Right ventricle myocardium superior (tissue), 1 donor: Measurements from ENCODE around the gene CD200R1. TPM values are rescaled to one million over a fixed set of nuclear protein-coding genes. Genes with fewer than 3 reads are reported as not detected.
A peak's percentile ranks its signal among the peaks of the same experiment; 100 is the strongest.

Experiments
- ATAC-seq: fragments of 200-7000 bp; cut with Tn5 transposase; one replicate; pipeline ENCODE4 v1.9.1; 2020; ENCODE audit warnings: mild to moderate bottlenecking; ENCODE audit not compliant: poor library complexity
- DNase-seq: peaks from one replicate; pipeline ENCODE4 v3.0.0-alpha.2; 2020
- intact Hi-C: fragments of 100-400 bp; cut with DNase I; formaldehyde crosslinking; loops from one replicate; pipeline ENCODE4 v1.11.2; 2022
- total RNA-seq: library from RNA; stranded (reverse); fragmentation: NEBNext Ultra II Directional; extraction: Animal tissue kit (Norgen Biotek cat#: 25700); gene quantifications from one replicate; pipeline ENCODE4 v1.2.1, GENCODE V29; 2021
- donor health status: DM: no; HTN: yes; CAD: no; lungs with severe emphysema.

Gene CD200R1
- total RNA-seq, 1 donor from 2014 or later = 0.75 TPM

- no peak for ATAC-seq
- intact Hi-C loops = loop anchor here (5.0 to 10.0 kb wide), 2 partner anchors 338 to 395 kb away; partner anchors contain the start of gene CCDC80
Measured at GRCh38 chr3:112980080-112980479, 5.2 kb upstream of the CD200R1 start.

GRCh38 chr3:112979244-112979832, 4.4 kb upstream of the CD200R1 start:
- no peak for DNase-seq
- ATAC-seq = no peak
- intact Hi-C loops = loop anchor here (10.0 kb wide), 1 partner anchor 245 kb away; no protein-coding TSS in a partner anchor

More at GRCh38 chr3:112980080-112980479, 5.2 kb upstream of the CD200R1 start:
- no peak for DNase-seq

DNA sequence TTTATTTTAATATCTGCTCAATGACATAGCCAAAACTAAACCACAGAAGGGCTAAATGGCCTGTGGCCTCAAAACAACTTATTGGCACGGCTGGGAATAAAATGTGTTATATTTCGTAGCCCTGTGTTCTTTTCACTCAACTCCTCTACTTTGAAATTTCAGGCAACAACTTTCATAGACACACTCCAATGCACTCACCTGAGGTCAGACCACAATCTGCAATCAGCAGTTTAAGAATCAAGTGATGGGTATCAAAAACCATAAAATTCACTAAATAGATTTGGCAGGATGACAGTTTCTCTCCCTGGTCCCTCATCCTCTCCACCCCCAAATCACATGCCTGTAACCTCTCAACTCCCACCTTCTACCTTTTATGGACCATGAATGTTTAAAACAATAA, 2.0 kb upstream of the CD200R1 start:
- intact Hi-C loops = loop anchor here (10.0 kb wide), 1 partner anchor 242 kb away; no protein-coding TSS in a partner anchor
- DNase-seq (no peak), ATAC-seq (no peak)

- ATAC-seq (peak; percentile 49), DNase-seq (no peak)
- intact Hi-C loops = loop anchor here (10.0 kb wide), 1 partner anchor 241 kb away; no protein-coding TSS in a partner anchor
Measured at GRCh38 chr3:112976001-112976400, 1.1 kb upstream of the CD200R1 start.

DNA sequence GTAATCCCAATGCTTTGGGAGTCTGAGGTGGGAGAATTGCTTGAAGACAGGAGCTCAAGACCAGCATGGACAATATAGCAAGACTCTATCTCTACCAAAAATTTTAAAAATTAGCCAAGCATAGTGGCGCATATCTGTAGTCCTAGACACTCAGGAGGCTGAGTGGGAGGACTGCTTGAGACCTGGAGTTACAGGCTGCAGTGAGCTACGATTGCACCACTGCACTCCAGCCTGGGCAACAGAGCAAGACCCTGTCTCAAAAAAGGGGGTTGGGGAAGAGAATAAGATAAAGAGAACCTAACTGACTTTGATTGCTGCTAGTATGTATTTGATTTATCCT, 755 bp downstream of the CD200R1 start:
- DNase-seq = no peak
- no peak for ATAC-seq
- intact Hi-C loops = loop anchor here (10.0 kb wide), 1 partner anchor 239 kb away; no protein-coding TSS in a partner anchor

GRCh38 chr3:112973325-112974177, 1.4 kb downstream of the CD200R1 start:
- no peak for ATAC-seq

DNA sequence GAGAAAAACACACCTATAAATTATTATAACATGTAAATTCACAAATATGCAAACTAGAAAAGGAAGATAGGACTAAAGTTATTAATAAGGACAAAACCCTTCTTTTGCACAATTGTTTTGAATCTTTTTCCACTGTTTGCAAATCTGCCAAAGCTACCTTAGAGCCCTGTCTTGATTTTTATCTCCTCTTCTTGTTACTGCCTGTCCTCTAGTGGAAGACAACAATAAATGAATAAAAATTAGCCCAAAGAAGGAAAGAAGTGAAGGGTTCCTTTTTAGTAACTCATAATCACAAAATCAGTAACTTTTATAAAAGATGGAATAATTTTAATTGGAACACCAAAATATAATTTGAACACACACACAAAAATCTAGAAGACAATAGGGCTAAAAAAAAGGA, 2.7 kb downstream of the CD200R1 start:
- DNase-seq = no peak
- intact Hi-C loops = loop anchor here (10.0 kb wide), 1 partner anchor 237 kb away; no protein-coding TSS in a partner anchor

More at GRCh38 chr3:112973325-112974177, 1.4 kb downstream of the CD200R1 start:
- intact Hi-C loops = loop anchor here (10.0 kb wide), 1 partner anchor 239 kb away; no protein-coding TSS in a partner anchor
- DNase-seq = no peak

GRCh38 chr3:112967828-112968227, 7.1 kb downstream of the CD200R1 start:
- intact Hi-C loops = no loop called here
- ATAC-seq (no peak), DNase-seq (no peak)

More for the DNA sequence above, 2.7 kb downstream of the CD200R1 start:
- no peak for ATAC-seq

GRCh38 chr3:112967425-112967824, 7.5 kb downstream of the CD200R1 start:
- intact Hi-C loops = no loop called here
- no peak for DNase-seq
- no peak for ATAC-seq

- intact Hi-C loops = no loop called here
- DNase-seq (no peak), ATAC-seq (no peak)
Measured at GRCh38 chr3:112966633-112967032, 8.3 kb downstream of the CD200R1 start.

DNA sequence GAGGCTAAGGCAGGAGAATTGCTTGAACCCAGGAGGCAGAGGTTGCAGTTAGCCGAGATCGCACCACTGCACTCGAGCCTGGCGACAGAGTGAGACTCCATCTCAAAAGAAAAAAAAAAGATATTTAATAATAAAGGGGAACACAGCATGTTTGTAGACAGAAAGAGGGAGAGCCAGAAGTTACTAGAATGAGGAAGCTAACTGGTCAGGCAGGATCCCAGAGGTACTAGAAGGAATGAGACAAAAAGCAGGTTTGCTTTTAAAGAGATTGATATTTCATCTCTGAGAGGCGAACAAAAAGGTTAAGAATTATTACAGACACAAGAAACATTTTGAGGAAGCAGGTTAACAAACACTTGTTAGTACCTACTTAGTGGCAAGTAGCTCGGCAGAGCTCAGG, 9.2 kb downstream of the CD200R1 start:
- DNase-seq (no peak), ATAC-seq (no peak)
- intact Hi-C loops = no loop called here

DNA sequence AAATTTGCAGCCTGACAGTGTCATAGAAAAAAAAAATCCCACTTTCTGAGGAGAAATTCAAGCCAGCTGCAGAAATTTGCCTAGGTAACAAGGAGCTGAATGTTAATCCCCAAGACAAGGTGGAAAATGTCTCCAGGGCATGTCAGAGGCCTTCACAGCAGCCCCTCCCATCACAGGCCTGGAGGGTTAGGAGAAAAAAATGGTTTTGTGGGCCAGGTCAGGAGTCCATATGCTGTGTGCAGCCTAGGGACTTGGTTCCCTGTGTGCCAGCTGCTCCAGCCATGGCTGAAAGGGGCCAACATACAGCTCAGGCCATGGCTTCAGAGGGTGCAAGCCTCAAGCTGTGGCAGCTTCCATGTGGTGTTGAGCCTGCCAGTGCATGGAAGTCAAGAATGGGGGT, 11.2 kb downstream of the CD200R1 start:
- intact Hi-C loops = no loop called here
- DNase-seq = no peak
- no peak for ATAC-seq

DNA sequence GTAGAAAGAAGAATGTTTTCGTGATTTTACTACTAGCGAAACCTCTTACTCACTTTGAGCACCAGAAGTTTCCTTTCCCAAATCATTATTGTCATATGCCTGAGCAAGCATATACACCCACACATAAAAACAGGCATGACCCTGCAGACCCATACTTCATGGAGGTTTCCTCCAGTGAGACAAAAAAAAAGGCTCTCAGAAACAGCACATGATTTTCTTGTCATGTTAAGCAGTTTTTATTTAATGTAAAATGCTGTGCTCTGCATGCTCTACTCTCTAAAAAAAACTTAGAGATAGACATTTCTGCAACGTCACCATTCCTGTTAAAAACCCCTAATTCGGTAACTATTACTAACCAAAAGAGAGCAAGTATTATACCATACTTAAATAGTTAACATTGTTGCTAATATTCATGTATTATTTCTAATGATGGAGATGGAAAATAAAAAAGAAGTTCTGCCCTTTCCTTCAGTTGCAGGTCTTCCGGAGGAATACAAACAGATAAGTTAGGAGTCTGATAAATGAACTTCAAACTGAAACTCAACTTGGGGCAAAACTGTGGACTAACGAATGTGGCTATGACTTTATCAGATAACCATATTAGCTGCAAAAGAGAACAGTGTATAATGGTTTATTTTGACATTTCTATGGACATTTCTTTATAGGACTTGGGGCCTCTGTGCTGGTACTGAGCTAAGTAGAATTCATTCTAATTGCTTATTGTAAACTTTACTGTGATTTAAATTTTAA, 15.9 kb downstream of the CD200R1 start:
- no peak for DNase-seq
- no peak for ATAC-seq
- intact Hi-C loops = no loop called here

- no peak for ATAC-seq
- intact Hi-C loops = no loop called here
- DNase-seq = no peak
Measured at GRCh38 chr3:112956351-112956750, 18.6 kb downstream of the CD200R1 start.

DNA sequence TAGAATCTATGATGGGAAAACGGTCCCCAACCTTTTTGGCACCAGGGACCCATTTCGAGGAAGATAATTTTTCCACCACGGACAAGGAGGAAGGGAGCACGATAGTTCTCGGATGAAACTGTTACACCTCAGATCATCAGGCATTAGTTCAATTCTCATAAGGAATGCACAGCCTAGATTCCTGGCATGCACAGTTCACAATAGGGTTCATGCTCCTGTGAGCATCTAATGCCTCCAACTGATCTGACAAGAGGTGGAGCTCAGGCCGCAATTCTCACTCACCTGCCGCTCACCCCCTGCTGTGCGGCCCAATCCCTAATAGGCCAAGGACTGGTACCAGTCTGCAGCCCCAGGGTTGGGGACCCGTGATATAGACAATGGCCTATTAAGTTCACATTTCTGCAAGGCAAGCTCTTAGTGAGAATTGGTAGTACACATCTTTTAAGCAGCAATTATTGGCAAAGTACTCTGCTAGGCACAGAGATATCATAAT, 26.5 kb downstream of the CD200R1 start:
- ATAC-seq (no peak), DNase-seq (no peak)
- intact Hi-C loops = no loop called here

GRCh38 chr3:112931736-112932521, 43.0 kb downstream of the CD200R1 start:
- intact Hi-C loops = no loop called here
- ATAC-seq (peak; percentile 39), DNase-seq (no peak)

DNA sequence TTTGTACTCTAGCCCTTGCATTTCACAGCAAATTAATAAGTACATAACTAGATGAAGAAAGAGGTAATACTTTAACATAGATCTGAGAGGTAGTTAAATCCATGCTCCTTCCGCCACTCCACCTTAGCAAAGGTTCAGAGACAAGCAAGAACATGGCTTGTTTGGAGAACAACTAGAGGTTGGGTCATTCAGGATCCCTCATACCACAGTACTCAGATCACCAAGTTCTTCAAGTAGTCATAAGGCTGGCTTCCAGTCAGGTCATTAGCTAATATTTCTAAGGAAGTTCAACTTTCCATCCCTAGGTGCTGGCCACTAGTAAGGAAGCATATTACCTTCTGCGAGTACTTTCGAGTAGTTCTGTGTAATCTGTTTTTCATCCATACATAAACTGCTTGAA, 44.1 kb downstream of the CD200R1 start:
- ATAC-seq (no peak), DNase-seq (no peak)
- intact Hi-C loops = no loop called here

DNA sequence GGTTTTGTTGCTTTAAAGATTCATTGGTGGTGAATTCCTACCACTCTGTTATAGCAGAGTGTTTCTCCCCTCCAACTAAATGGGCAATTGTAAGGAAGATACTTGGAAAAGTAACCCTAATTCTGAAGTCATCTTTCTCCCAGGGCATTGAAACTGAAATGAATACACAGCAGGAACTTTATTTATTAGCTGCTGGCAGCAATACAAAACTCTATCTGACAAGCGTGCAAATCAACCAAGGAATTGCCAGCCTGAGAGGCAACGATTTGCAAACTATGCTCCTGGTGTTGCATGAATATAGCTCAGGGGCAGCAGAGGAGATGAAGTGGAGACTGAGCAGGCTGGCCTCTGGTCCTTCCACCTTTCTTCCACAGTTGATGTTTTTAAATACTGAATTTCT, 48.9 kb downstream of the CD200R1 start:
- DNase-seq = no peak
- intact Hi-C loops = no loop called here
- ATAC-seq = no peak
